ENCODE data around the gene SDK1.

Gene SDK1

DNA sequence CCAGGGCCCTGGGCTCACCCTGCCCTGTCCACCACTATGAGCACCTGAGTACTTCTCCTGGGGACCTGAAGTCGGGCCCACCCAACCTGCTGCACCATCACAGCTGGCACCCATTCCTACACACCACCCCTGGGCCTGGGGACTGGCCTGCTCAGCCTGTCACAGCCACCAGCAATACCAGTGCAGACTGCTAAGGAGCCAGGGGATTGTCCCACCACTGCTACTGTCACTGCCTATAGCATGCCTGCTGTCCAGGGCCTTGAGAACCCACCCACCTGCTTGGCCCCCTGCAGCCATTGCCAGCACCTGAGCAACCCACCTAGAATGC lies 756.2 kb downstream of the SDK1 start:
- no peak overlapping the region for H3K4me3 ChIP-seq (ENCODE audit: low read depth, low read length)

DNA sequence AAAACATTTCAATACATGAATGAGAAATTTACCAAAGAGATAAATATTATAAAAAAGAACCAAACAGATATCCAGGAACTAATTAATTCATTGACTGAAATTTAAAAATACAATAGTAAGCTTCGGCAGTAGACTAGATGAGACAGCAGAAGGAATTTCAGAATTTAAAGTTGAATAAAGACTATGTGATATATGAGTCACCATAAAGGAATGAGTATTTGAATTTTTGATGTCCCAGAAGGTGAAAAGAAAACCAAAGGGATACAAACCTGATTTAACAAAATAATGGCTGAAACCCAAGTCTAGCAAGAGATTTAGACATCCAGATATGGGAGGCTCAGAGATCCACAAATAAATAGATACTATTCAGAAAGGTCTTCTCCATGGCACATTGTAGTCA lies 757.1 kb downstream of the SDK1 start:
- no peak overlapping the region for H3K4me3 ChIP-seq (ENCODE audit: low read depth, low read length)

DNA sequence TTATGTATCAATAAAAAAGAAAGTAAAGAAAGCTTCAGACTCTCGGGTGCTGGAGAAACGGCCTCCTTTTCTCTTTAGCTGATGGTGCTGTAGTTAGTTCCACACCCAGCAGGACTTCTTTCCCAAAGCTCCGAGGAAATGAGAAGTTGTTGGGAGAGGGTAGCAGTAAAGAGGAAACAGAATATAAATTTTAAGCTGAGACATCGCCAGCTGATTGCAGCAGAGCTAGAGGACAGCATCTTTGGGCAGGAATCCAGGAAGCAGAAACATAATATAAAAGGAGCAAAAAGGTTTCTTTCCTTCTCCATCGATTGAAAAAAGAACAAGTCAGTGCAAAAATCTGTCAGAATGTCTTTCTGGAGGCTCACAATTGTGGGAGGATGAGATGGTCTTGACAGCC lies 764.1 kb downstream of the SDK1 start:
- no peak overlapping the region for H3K4me3 ChIP-seq (ENCODE audit: low read depth, low read length)

DNA sequence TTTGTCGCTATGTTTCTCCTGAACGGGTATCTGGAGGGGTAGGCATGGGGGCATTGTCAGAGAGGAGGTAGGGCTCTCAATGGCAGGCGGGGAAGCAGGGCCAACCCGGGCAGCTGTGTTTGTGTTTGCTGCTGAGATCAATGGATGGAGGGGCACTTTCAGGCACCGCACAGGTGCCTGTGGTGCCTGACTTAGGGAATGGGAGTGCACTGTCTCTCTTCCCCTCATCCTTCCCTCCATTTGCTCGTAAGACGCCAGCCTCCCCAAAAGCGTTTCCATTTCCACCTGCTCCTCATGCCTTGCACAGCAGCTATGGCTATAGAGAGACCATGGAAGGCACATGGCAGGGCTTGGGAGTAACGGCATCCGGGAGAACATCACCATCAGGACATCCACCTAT lies 765.2 kb downstream of the SDK1 start:
- H3K4me3 ChIP-seq (ENCODE audit: low read depth, low read length) = no peak overlapping the region

DNA sequence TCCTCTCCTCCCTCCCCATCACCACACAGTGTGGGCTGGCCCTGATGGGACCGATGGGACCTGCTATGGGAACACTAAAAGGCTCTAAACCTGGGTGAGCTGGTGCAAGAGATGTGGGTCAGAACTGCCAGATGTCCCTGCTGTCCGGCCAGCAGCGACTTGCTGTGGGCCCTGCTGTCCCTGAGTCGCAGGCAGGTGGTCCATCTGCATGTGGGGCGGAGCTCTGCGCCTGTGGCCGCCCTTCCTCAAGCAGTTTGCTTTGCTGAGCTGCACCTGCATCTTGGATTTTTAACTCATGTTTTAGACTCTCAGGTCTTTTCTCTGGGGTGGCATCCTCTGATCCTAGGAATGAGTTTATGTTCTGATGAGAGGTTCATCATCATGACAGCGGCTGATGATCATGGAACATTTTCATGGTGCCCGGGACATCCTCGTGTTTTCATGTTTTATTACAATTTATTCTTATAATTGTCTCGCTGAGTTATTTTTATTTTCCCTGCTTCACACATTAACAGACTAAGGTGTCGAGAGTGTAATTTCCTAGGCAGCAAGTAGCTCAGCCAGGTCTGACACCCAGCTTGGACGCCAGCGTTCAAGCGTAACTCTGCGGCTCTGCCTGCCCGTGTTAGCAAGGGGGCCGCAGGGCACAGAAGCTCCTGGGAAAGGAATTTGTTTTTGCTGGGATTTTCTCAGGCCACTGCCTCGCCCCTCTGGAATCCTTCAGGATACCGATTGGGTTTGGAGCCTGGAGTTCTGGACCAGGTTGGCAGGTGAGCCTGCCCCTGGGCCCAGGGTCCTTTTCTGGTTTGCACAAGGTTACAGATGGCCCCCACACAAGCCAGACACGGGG lies 765.8 kb downstream of the SDK1 start:
- no peak overlapping the region for H3K4me3 ChIP-seq (ENCODE audit: low read depth, low read length)

DNA sequence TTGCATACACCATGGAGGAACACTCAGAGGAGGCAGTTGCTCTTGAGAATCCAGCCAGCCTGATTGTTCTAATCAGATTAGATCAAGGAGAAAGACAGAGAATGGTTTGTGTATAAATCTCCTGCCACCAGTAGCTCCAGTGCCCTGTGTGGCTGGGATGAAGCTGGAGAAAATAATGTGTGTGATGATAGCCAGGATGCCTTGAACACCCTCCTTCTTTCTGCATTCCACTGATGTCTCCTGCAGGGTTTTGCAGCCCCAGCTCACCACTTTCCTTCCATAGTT lies 766.4 kb downstream of the SDK1 start:
- H3K4me3 ChIP-seq (ENCODE audit: low read depth, low read length) = no peak overlapping the region

DNA sequence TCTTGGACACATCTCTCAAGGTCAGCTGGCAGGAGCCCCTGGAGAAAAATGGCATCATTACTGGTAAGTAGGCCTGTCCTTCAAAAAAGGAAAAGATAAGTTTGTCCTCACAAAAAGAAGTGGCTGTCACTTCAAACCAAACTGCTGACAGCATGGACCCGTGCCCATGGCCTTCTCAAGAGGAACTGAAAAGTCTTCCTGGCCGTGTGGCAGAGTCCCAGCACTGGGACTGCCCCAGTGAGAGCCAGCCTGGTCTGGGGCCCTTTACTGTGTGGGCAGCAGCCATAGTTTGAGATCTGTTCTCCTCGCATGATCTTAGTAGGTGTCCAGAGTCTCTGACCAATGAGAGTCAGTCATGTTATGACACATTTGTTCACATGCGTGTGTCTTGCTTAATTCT lies 766.8 kb downstream of the SDK1 start:
- no peak overlapping the region for H3K4me3 ChIP-seq (ENCODE audit: low read depth, low read length)

DNA sequence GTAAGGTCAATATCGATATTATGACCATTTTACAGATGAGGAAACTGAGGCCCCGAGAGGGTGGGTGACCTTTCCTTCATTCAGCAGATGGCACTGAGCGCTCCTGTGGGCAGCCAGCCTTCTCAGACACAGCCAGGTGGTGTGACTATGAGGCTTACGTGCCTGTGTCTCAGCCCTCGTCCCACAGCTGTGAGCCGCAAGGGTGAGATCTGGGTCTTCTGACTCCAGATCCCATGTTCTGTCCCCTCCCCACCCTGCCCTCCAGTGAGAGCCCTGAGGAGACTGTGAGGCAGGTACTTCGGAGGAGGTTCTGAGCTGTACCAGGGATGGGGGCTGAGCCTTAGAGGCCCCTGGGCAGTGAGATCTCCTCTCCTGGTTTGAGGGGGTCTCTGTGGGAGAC lies 767.2 kb downstream of the SDK1 start:
- H3K4me3 ChIP-seq (ENCODE audit: low read depth, low read length) = no peak overlapping the region

DNA sequence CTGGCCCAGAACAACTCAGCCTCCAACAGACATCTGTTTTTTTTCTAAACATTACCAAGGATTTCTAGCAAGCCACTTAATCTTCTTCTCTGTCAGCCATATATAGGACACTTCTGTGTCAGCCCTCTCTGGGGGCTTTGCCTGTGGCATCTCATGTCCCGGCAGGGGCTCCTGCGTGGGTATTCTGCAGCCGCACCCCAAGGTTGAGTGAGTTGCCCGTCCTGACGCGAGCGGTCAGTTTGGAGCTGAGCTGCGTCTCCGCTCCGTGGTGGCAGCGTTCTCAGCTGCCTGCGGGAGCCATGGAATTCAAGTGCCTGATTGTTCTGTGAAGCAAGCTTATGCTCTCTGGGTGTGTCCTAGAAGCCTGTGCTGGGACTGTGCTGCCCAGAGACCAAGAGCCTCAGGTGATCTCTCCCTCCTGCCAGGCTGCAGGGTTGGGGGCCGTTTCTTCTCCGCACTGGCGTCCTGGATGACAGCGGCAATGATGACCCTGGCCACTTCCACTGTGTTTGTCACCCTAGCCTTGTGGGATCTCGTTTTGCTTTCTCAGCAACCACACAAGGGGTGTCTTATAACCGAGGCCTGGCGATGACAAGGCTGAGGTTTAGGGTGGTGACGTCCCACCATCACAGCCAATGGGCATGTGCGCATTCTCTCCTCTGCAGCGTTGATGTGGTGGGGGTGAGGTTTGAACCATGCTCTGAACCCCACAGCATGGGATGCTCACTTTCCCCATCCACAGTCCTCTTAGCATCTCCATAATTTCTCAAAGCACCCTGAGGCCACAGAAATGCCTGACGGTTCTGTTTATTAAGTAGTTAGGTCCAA lies 768.4 kb downstream of the SDK1 start:
- H3K4me3 ChIP-seq (ENCODE audit: low read depth, low read length) = no peak overlapping the region

DNA sequence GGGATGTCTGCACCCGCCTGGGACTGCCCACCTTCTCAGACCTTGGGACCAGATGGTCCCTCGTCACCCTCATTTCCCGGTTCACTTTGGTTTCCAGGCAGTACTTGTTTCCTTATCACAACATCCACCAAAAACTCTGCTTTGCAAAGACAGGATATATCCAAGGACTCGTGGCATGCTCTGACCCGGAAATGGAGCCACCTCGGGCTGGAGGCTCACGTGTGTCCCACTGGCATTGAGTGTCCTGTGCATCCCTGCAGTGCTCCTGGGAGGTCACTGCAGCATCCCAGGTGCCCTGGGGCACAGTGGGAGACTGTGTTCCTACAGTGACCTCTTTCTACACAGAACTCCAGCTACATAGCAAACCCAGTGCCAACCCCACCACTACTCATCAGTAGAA lies 769.2 kb downstream of the SDK1 start:
- no peak overlapping the region for H3K4me3 ChIP-seq (ENCODE audit: low read depth, low read length)

DNA sequence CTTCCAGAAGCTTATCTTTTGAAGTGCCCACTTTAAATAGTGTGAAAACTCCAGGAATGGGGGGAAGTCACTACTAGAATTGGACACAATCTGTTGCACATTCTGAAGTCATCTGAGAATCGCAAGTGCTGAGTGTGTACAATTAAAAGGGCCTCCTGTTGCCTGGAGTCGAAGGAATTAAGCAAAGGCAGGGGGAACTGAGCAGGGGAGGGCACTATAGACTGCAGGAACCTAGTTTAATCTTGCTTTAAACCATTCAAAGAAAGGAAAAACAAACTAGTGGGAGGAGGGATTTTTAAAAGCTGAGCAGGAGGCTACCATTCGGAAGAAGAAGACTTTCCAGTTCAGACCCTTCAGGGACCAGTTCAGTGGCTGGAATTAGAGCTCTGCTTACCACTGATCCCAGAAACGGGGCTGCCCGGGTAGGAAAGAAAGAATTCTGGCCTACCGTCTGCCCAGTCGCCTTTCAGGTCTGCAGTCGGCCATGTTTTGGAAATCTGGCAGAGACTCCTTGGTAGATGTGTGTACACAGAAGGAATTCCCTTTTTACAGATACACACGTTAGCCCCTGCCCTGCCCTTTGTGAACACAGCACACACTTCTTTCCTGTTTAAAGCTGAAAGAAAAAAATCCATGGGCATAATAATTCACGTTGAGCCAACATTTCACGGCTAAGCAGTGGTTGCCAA lies 770.5 kb downstream of the SDK1 start:
- H3K4me3 ChIP-seq (ENCODE audit: low read depth, low read length) = no peak overlapping the region

DNA sequence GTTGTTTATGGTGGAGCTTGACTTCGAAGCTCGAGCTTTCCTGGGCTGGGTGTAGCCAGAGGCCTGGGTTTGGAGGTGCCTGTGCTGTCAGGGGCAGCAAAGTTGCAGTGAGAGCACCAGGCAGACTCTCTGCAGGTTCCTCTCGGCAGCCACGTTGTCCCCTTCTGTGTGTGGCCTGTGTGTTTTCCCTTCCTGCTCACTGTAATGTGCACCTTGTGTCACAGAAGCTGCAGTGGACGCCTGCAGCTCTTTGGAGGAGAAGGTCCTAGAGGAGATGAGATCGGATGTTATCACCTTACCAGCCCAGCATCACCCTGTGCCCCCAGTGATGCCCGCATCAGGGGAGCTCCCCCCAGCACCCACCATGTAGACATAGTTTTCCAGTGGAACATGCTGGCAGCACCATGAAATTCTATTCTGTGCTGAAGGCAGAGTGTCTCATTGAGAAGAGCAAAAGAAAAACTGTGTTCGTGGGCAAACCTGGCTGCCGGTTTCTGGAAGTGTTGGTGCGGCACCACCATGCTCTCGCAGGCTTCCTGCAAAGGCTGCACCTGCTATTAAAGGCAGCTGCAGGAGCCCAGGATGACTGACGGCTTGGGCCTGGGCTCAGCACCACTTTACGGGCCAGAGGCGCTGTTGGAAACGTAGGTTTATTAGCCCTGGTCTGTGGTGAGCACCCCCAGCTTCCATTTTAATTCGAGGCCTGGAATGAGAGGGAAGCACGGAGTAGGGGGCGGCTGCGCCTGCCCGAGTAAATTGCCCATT lies 771.3 kb downstream of the SDK1 start:
- H3K4me3 ChIP-seq (ENCODE audit: low read depth, low read length) = no peak overlapping the region

DNA sequence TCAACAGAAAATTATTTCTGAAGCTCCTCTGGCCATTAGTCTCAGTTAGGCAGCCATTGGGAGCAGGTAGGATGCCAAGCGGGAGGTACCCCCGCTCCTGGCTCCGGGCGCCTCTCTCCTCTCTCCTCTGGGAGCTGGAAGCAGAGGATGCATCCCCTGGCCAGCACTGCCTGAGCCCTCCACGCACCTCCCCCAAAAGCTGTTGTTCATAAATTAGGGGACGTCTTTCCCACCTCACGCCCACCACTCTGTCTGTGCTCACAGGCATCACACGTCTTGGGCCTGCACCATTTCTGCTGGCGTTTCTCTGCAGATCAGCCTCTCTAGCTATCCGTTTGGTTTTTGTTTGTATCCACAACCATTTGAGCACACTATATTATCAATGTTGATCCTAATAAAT lies 772.0 kb downstream of the SDK1 start:
- no peak overlapping the region for H3K4me3 ChIP-seq (ENCODE audit: low read depth, low read length)

DNA sequence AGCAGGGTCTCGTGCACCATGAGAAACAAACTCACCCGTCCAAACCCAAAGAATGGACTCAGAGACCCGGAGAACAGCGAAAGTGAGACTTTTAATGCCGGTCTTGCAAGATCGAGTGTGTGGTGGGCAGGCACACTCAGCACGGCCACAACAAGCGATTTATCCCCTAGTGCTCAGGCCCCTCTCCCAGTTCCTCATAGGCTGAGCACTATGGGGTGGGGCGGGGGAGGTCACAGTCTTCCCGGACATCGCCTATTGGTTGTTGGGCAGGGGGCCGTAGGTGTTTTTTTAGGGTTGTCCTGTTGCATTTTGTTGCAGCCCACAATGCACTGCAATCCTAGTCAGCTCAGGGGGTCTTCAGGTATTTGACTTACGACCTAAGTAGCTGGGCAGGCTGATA lies 772.7 kb downstream of the SDK1 start:
- no peak overlapping the region for H3K4me3 ChIP-seq (ENCODE audit: low read depth, low read length)

DNA sequence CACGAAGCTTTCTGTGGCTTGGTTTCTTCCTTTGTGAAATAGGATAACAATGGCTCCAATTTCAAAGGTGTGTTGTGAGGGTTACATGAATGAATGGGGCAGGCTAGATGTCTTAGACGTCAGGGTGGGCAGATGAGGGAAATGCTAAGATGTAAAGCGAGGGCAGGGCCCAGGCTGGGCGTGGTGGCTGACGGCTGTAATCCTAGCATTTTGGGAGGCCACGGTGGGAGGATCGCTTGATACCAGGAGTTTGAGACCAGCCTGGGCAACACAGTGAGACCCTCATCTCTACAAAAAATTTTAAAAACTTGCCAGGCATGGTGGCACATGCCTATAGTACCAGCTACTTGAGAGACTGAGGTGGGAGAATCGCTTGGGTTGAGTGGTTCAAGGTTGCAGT lies 773.4 kb downstream of the SDK1 start:
- H3K4me3 ChIP-seq (ENCODE audit: low read depth, low read length) = no peak overlapping the region

DNA sequence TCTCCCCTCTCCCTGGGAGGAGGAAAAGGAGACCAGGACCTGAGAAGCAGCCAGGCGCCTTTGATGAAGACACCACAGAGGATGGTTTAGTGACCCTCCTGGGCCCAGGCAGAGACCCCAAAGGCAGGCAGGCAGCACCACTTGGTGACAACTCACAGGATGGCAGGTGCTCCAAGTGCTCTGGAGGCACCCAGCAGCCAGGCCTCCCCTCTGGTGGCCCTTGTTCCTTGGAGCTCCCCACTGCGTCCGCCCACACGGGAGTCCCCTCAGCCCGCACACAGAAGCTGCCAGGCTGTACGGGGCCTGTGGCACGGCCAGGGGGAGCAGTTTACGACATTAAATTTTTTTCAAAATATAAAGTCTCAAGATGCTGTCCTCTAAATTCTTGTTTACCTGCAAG lies 773.9 kb downstream of the SDK1 start:
- no peak overlapping the region for H3K4me3 ChIP-seq (ENCODE audit: low read depth, low read length)

DNA sequence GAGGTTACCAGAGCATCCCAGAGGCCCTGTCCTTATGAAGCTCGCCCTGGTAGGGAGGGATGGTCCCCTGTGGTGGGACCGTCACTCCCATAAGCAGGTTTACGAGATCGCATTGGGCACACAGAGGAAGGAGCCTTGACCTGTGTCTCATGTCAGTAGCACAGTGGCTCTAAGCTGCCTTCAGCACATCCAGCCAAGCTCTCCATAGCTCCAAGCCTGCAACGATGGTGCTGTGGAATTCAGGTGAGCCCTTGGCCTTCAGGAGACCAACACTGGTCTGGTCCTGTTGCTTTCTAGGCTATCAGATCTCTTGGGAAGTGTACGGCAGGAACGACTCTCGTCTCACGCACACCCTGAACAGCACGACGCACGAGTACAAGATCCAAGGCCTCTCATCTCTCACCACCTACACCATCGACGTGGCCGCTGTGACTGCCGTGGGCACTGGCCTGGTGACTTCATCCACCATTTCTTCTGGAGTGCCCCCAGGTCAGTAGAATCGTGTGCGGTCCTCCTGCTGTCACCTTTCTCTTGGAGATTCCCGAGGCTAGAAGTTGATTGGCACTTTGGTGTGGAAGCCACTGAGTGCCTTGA lies 775.7 kb downstream of the SDK1 start:
- no peak overlapping the region for H3K4me3 ChIP-seq (ENCODE audit: low read depth, low read length)

DNA sequence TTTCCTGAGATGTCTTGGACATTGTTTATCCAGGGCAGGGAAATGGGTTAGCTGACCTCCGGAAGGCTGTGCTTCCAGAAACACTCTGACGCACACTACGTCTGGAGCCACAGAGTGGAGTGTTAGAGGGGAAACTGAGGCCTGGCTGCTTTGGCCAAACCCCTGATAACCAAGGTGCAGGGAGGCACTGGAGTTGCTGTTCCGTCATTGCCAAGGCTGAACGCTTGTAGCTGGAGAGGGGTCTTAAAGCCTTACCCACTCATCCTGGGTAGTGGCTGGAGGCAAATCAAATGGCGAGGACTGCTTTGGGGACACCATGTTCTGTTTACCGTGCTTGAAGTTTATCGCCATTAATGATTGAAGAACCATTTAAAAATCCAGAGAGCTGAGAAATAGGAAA lies 776.9 kb downstream of the SDK1 start:
- H3K4me3 ChIP-seq (ENCODE audit: low read depth, low read length) = no peak overlapping the region

DNA sequence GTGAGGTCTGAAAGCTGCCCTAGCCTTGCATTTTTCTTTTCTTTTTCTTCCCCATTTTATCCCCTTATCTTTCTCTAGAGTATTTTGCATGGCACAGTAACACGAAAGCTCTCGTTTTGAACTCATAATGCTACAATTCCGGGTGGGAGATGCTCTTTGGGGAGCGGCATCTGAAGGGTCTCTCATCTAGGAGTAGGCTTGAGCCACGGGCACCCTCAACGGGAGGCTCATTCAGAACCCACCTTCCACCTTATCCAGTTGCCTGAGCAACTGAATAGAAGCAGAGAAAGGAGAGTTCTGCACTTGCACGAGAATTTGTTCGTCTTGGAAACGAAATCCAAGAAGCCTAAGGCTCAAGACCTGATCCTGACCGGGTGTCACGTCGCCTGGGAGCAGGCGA lies 777.5 kb downstream of the SDK1 start:
- H3K4me3 ChIP-seq (ENCODE audit: low read depth, low read length) = no peak overlapping the region

DNA sequence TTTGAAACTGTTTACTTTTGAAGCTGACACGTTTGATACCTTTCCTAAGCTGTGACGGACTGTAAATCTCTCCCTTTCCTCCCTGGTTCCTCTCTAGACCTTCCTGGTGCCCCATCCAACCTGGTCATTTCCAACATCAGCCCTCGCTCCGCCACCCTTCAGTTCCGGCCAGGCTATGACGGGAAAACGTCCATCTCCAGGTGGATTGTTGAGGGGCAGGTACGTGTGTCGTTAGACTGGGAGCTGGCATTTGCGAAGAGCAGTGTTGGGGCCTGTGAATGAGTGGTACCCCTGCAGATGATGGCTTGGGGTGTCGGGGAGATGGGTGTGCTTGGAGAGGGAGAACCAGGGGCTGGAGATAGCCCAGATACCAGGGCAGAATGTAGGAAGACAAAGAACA lies 778.3 kb downstream of the SDK1 start:
- no peak overlapping the region for H3K4me3 ChIP-seq (ENCODE audit: low read depth, low read length)

DNA sequence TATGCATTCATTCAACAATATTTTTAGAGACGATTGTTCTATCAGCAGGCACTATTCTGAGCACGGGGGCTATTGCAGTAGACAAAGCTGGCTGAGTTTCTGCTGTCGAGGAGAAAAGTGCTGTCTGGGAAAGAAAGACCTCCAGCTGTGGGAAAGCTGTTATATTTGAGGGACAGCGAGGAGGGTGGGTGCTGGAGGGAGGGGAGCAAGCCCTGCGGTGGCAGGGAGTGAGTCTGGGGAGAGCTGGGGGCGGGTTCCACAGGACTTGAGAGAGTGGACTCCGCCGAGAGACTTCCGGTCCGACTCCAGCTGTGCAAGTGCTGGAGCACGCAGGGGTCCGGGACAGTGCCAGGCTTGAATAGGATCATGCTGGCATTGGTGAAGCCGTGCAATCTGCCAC lies 778.9 kb downstream of the SDK1 start:
- no peak overlapping the region for H3K4me3 ChIP-seq (ENCODE audit: low read depth, low read length)

Data from iPS-11a (cell line).